GM12874 (cell line): ENCODE data around the gene PAQR5.

Source experiments
- TF ChIP-seq, protein P1 (sequence below): IDR thresholded peaks from 2 replicates; pipeline ENCODE4 v1.5.1; 2011; ENCODE audit warnings: low read depth, mild to moderate bottlenecking, control low read depth, low read length, moderate library complexity; ENCODE audit not compliant: insufficient read depth

Gene PAQR5

DNA sequence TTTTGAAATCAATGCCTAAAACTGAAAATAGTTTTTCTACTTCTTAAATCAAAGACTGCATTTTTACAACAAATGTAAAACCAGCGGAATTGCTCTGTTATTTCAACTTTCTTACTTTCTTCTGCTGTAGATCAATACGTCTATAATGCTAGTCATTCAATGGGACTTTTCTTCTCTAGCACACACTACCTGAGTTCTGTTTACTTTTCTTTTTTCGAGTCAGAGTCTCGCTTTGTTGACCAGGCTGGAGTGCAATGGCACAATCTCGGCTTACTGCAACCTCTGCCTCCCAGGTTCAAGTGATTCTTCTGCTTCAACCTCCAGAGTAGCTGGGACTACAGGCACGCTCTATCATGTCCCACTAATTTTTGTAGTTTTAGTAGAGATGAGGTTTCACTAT lies 74.7 kb downstream of the PAQR5 start:
- TF ChIP-seq, protein P1, sequence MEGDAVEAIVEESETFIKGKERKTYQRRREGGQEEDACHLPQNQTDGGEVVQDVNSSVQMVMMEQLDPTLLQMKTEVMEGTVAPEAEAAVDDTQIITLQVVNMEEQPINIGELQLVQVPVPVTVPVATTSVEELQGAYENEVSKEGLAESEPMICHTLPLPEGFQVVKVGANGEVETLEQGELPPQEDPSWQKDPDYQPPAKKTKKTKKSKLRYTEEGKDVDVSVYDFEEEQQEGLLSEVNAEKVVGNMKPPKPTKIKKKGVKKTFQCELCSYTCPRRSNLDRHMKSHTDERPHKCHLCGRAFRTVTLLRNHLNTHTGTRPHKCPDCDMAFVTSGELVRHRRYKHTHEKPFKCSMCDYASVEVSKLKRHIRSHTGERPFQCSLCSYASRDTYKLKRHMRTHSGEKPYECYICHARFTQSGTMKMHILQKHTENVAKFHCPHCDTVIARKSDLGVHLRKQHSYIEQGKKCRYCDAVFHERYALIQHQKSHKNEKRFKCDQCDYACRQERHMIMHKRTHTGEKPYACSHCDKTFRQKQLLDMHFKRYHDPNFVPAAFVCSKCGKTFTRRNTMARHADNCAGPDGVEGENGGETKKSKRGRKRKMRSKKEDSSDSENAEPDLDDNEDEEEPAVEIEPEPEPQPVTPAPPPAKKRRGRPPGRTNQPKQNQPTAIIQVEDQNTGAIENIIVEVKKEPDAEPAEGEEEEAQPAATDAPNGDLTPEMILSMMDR = no peak

- TF ChIP-seq, protein P1 = no peak
Observed at GRCh38 chr15:69375151-69375790, 76.6 kb downstream of the PAQR5 start.

DNA sequence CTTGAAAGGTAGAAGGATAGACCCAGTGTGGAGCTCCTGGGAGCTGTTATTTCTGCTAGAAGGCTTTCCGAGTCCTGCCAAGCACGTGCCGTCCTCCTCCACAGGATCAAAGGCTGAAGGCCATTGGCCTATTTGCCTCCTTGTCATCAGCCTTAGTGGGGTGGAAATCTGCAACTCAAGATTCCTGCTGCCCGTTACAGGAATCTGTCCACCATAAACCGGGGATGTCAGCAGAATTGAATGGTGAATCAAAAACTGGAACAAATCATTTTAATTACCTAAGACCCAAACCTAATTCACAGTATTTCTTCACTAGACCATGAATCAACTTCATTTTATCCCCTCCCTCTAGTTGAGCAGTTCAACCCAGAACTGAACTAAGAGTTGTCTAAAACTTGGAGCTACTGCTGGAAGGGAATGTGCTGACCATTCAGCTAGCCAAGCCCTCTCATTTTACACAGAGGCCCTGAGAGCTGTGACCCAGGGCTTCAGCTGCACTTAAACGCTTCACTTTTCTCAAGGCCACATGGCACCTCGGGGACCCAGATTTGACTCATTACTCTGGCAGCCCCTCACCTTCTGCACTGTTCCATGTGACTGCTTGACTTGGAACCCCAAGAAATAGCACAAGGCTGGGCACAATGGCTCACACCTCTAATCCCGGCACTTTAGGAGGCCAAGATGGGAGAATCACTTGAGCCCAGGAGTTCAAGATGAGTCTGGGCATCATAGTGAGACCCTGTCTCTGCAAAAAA lies 78.7 kb downstream of the PAQR5 start:
- TF ChIP-seq, protein P1 = no peak

- TF ChIP-seq, protein P1 = no peak
Observed at GRCh38 chr15:69380100-69380725, 81.5 kb downstream of the PAQR5 start.

- TF ChIP-seq, protein P1 = no peak
Observed at GRCh38 chr15:69380726-69381105, 82.0 kb downstream of the PAQR5 start.

DNA sequence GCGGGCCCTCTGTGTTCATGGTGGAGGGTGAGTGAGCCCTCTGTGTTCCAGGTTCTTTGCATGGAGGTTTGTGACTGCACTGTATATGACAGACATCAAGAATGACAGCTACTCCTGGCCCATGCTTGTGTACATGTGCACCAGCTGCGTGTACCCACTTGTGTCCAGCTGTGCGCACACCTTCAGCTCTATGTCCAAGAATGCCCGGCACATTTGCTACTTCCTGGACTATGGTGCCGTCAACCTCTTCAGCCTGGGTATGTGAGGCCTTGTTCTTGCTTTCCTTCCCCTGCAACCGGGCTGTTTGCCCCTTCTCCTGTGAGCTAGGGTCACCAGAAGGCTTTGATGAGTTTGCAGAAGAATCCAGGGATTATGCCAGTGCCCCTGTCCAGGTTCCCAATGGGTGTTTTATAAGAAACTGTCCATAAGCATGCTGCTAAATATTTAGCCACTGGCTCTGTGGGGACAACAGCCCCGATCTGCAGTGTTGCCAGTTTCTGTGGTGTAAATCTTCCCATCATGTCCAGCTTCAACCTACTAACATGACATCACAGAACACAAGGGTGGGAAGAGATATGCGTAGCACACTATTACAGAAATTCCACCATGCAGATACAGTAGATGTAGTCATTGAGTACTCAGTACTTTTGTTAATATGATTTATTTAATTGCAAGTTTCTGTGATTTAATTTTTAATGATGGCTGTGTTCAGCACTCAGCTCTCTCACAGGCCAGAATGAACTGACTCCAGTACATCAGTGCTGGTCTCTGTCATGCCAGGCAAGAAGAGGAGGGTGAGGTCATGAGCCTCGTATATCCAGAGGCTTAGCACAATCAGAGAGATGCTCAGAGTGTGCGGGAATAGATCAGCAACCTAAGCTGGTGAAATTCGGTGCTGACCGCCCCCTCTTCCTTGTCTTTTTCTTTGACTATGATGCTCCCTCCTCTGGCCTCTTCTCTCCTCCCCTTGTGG lies 86.2 kb downstream of the PAQR5 start:
- TF ChIP-seq, protein P1 = no peak
